SK-N-SH (cell line): ENCODE data around the gene THADA. TPM values are rescaled to one million over a fixed set of nuclear protein-coding genes. Genes with fewer than 3 reads are reported as not detected.

Experiments
- CTCF ChIA-PET: fragments of 300-600, 350-600 bp; formaldehyde crosslinking; extraction: SDS; loops from one replicate; lab custom pipeline; 2021; lab: Yijun Ruan, JAX
- POLR2A ChIA-PET: fragments of 350-600 bp; sonication (Branson Sonifier 250); formaldehyde crosslinking; extraction: SDS; loops from one replicate; lab custom pipeline; 2020; ENCODE audit warnings: antibody characterized with exemption, inconsistent platforms; lab: Yijun Ruan, JAX
- DNase-seq: peaks from one replicate; pipeline ENCODE4 v3.0.0; 2012
- H2AFZ ChIP-seq: fragments of 200-600 bp; sonication (generic); 2 replicates; pipeline ENCODE4 v1.8.1; 2016; ENCODE audit warnings: antibody characterized with exemption, mild to moderate bottlenecking, low read depth
- H3F3A ChIP-seq: fragments of 200-600 bp; sonication (generic); replicated peaks from 2 replicates; pipeline ENCODE3; 2016; ENCODE audit warnings: antibody characterized with exemption, mild to moderate bottlenecking; ENCODE audit not compliant: insufficient read depth
- H3K27ac ChIP-seq, 2 experiments: fragments of 200-500 bp in 1 of 2; fragments of 200-600 bp in 1 of 2; sonication (Bioruptor generic) in 1 of 2; sonication (generic), shearing (Covaris generic) in 1 of 2; 2 replicates each; pipeline versions ENCODE4 v1.5.1 to v1.6.1; 2014 to 2016; ENCODE audit warnings: low read depth in 2 of 2, inconsistent platforms in 1 of 2, low read length in 1 of 2, mild to moderate bottlenecking in 1 of 2, mixed read lengths in 1 of 2
- H3K27me3 ChIP-seq: fragments of 200-600 bp; sonication (generic), shearing (Covaris generic); 2 replicates; pipeline ENCODE4 v1.6.1; 2016; ENCODE audit warnings: mixed run types; ENCODE audit not compliant: insufficient read depth
- H3K36me3 ChIP-seq, 2 experiments: fragments of 200-500 bp in 1 of 2; fragments of 200-600 bp in 1 of 2; sonication (Bioruptor generic) in 1 of 2; sonication (generic) in 1 of 2; replicated peaks in 1 of 2; 2 replicates each; pipeline versions ENCODE3 to v1.5.1; 2014 to 2016; ENCODE audit warnings: low read length in 1 of 2, mild to moderate bottlenecking in 1 of 2; ENCODE audit not compliant: insufficient read depth in 2 of 2, control insufficient read depth in 1 of 2
- H3K4me1 ChIP-seq, 2 experiments: fragments of 200-500 bp in 1 of 2; fragments of 200-600 bp in 1 of 2; sonication (Bioruptor generic) in 1 of 2; sonication (generic), shearing (Covaris generic) in 1 of 2; 2 replicates each; pipeline versions ENCODE4 v1.5.1 to v1.6.1; 2014 to 2016; ENCODE audit warnings: low read depth in 1 of 2, low read length in 1 of 2, mixed run types in 1 of 2; ENCODE audit not compliant: insufficient read depth in 2 of 2, control insufficient read depth in 1 of 2
- H3K4me2 ChIP-seq: fragments of 200-600 bp; sonication (generic), shearing (Covaris generic); 2 replicates; pipeline ENCODE4 v1.6.1; 2017; ENCODE audit warnings: mixed run types
- H3K4me3 ChIP-seq, 2 experiments: fragments of 200-500 bp in 1 of 2; fragments of 200-600 bp in 1 of 2; sonication (Bioruptor generic) in 1 of 2; sonication (generic), shearing (Covaris generic) in 1 of 2; 2 replicates each; pipeline versions ENCODE4 v1.5.1 to v1.8.1; 2014 to 2016; ENCODE audit warnings: low read depth in 2 of 2, inconsistent platforms in 1 of 2, low read length in 1 of 2, mild to moderate bottlenecking in 1 of 2, mixed read lengths in 1 of 2, moderate library complexity in 1 of 2
- H3K79me2 ChIP-seq: fragments of 200-600 bp; sonication (generic); 2 replicates; pipeline ENCODE4 v1.8.1; 2017; ENCODE audit warnings: mild to moderate bottlenecking; ENCODE audit not compliant: insufficient read depth
- H3K9ac ChIP-seq: fragments of 200-600 bp; sonication (generic); 2 replicates; pipeline ENCODE4 v1.6.1; 2017; ENCODE audit warnings: mixed run types
- H3K9me2 ChIP-seq: fragments of 200-600 bp; sonication (generic); 2 replicates; pipeline ENCODE4 v1.6.1; 2017; ENCODE audit warnings: mixed run types
- H3K9me3 ChIP-seq: fragments of 200-600 bp; sonication (generic); 2 replicates; pipeline ENCODE4 v1.6.1; 2017; ENCODE audit warnings: mixed run types, mild to moderate bottlenecking, moderate library complexity
- H4K20me1 ChIP-seq: fragments of 200-600 bp; sonication (generic); 2 replicates; pipeline ENCODE4 v1.6.1; 2017; ENCODE audit warnings: mild to moderate bottlenecking, mixed run types; ENCODE audit not compliant: insufficient read depth
- EP300 ChIP-seq, 2 experiments: IDR thresholded peaks; 2 replicates each; pipeline versions ENCODE4 v1.4.0 to v1.6.1; 2012; ENCODE audit warnings: borderline replicate concordance in 1 of 2, low read depth in 1 of 2, low read length in 1 of 2
- EZH2phosphoT487 ChIP-seq: fragments of 200-600 bp; sonication (generic); IDR thresholded peaks from 2 replicates; pipeline ENCODE4 v1.6.1; 2017; ENCODE audit warnings: low read depth, mixed run types, mild to moderate bottlenecking, antibody characterized with exemption, moderate library complexity, borderline replicate concordance
- FOSL2 ChIP-seq: IDR thresholded peaks from 2 replicates; pipeline ENCODE4 v1.4.0; 2012; ENCODE audit warnings: low read depth, mild to moderate bottlenecking, moderate library complexity, borderline replicate concordance
- FOXM1 ChIP-seq: IDR thresholded peaks from 2 replicates; pipeline ENCODE4 v1.4.0; 2012; ENCODE audit warnings: low read depth, mild to moderate bottlenecking
- GABPA ChIP-seq: IDR thresholded peaks from 2 replicates; pipeline ENCODE4 v1.4.0; 2012; ENCODE audit warnings: low read depth, mild to moderate bottlenecking
- GATA2 ChIP-seq: sonication (generic); formaldehyde crosslinking; IDR thresholded peaks from 2 replicates; pipeline ENCODE4 v1.5.0; 2020; ENCODE audit warnings: mild to moderate bottlenecking, missing genetic modification reagents
- MAX ChIP-seq: IDR thresholded peaks from 2 replicates; pipeline ENCODE4 v1.4.0; 2012; ENCODE audit warnings: low read depth
- MXI1 ChIP-seq: IDR thresholded peaks from 2 replicates; pipeline ENCODE4 v1.6.1; 2012; ENCODE audit warnings: mild to moderate bottlenecking, low read depth, low read length, improper control_type of control experiment
- NFIC ChIP-seq: IDR thresholded peaks from 2 replicates; pipeline ENCODE4 v1.4.0; 2012; ENCODE audit warnings: borderline replicate concordance
- NRF1 ChIP-seq: IDR thresholded peaks from 2 replicates; pipeline ENCODE4 v1.6.1; 2012; ENCODE audit warnings: low read depth, mild to moderate bottlenecking, low read length
- PBX3 ChIP-seq: IDR thresholded peaks from 2 replicates; pipeline ENCODE4; 2012
- REST ChIP-seq: IDR thresholded peaks from 2 replicates; pipeline ENCODE4 v1.6.1; 2012; ENCODE audit warnings: mild to moderate bottlenecking, low read depth, low read length, moderate library complexity
- RFX5 ChIP-seq: IDR thresholded peaks from 2 replicates; pipeline ENCODE4 v1.6.1; 2012; ENCODE audit warnings: mild to moderate bottlenecking, improper control_type of control experiment, low read length
- USF1 ChIP-seq: IDR thresholded peaks from 2 replicates; pipeline ENCODE4 v1.4.0; 2012; ENCODE audit warnings: low read depth, borderline replicate concordance
- YY1 ChIP-seq: IDR thresholded peaks from 2 replicates; pipeline ENCODE4 v1.4.0; 2012; ENCODE audit warnings: low read depth, mild to moderate bottlenecking
- WGBS: methylation state at CpG from one replicate; pipeline ENCODE4 v1.1.6; 2017; ENCODE audit warnings: low lambda C conversion rate; 5-methylcytosine and 5-hydroxymethylcytosine counted together
- polyA plus RNA-seq, 3 experiments: library from polyadenylated mRNA; depleted of rRNA; stranded (reverse); fragments of >200 nt; gene quantifications; 2 replicates each; pipeline ENCODE4 v1.2.3, GENCODE V29; 2012

The THADA gene
- polyA plus RNA-seq, 1 of the 3 experiments (the other 2 are of a cell fraction): 25.6 TPM

- ChIA-PET CTCF (interaction anchor here (0.5 to 3.1 kb wide), 9 partner anchors 12 to 1241 kb away, joined by 3 to 17 read pairs (median 3); no protein-coding TSS in a partner anchor), POLR2A (no interaction called here)
- Histone ChIP-seq H3K4me2 (no peak overlapping the region), H3K27me3 (no peaks in the 10 kb centered on the region), H2AFZ (no peak overlapping the region), H3K4me1 (peaks cover 16 to 22% of the 10 kb centered on the region in 2 experiments), H3F3A (peaks cover 4% of the 10 kb centered on the region), H3K9ac (no peak overlapping the region), H4K20me1 (no peaks in the 10 kb centered on the region), H3K27ac (peak overlapping the region in 1 of 2 experiments; percentile 16; a peak in 1 of 4 replicates), H3K9me2 (no peaks in the 10 kb centered on the region), H3K4me3 (no peak overlapping the region), H3K36me3 (peaks cover 0 to under 1% of the 10 kb centered on the region in 2 experiments), H3K79me2 (no peaks in the 10 kb centered on the region), H3K9me3 (no peaks in the 10 kb centered on the region)
- TF ChIP-seq MAX (no peak), EZH2phosphoT487 (no peak), FOSL2 (no peak), USF1 (no peak), FOXM1 (no peak), EP300 (IDR thresholded peaks at IDR 0.05; ENCODE audit: borderline replicate concordance in 1 of 2, low read depth in 1 of 2, low read length in 1 of 2) (no peak), RFX5 (no peak), MXI1 (no peak), REST (no peak), GATA2 (CRISPR knock-in tag) (no peak), YY1 (no peak), NFIC (no peak), GABPA (no peak), NRF1 (no peak), PBX3 (no peak)
- whole genome bisulfite sequencing: 98% methylated on average over 2 of the region's 2 CpGs
- DNase-seq: no peak
These were observed 187.3 kb downstream of the THADA start for GRCh38 chr2:43408407-43409160.
